NT2/D1 (cell line): ENCODE data around the gene IQSEC1.

Source experiments
- SUZ12 ChIP-seq: IDR thresholded peaks from 2 replicates; pipeline ENCODE4 v1.6.1; 2011; ENCODE audit not compliant: insufficient read length, insufficient read depth; ENCODE audit errors: extremely low read depth
- YY1 ChIP-seq: IDR thresholded peaks from 2 replicates; pipeline ENCODE4 v1.6.1; 2011; ENCODE audit not compliant: insufficient read length, insufficient read depth
- ZNF274 ChIP-seq: IDR thresholded peaks from 2 replicates; pipeline ENCODE4 v1.6.1; 2011; ENCODE audit warnings: mild to moderate bottlenecking, low read depth, low read length

- TF ChIP-seq ZNF274 (no peak), YY1 (no peak), SUZ12 (no peak)
Observed at GRCh38 chr3:13054341-13055285, 18.6 kb downstream of the IQSEC1 start.
